Keratinocyte (primary cell): Measurements from ENCODE around the gene PRPF6. TPM values are rescaled to one million over a fixed set of nuclear protein-coding genes. Genes with fewer than 3 reads are reported as not detected.

Experiments used
- DNase-seq: peaks from one replicate; pipeline ENCODE4 v3.0.0-alpha.2; 2011; ENCODE audit warnings: low read depth, missing footprints, low spot score
- FAIRE-seq: peaks from 2 replicates; lab custom pipeline; 2011; peaks lifted over from hg19 to GRCh38; lab: Jason Lieb, UNC
- H2AFZ ChIP-seq: 2 replicates; pipeline ENCODE4 v1.6.0; 2012; ENCODE audit warnings: low read length, control low read depth, inconsistent platforms; ENCODE audit not compliant: control insufficient read depth
- H3K27ac ChIP-seq: 2 replicates; pipeline ENCODE4 v1.5.1; 2011; ENCODE audit warnings: low read length; ENCODE audit not compliant: control insufficient read depth, insufficient read depth
- H3K27me3 ChIP-seq: 3 replicates; pipeline ENCODE4 v1.6.0; 2011; ENCODE audit warnings: low read length; ENCODE audit not compliant: control insufficient read depth, insufficient read depth; ENCODE audit errors: extremely low read depth
- H3K36me3 ChIP-seq, 2 experiments: 2 replicates in 1 of 2; 3 replicates in 1 of 2; pipeline ENCODE4 v1.5.1; 2011; ENCODE audit warnings: low read length in 2 of 2, mild to moderate bottlenecking in 1 of 2; ENCODE audit not compliant: control insufficient read depth in 2 of 2, insufficient read depth in 2 of 2; ENCODE audit errors: extremely low read depth in 1 of 2
- H3K4me1 ChIP-seq: 3 replicates; pipeline ENCODE4 v1.5.1; 2011; ENCODE audit warnings: low read length; ENCODE audit not compliant: control insufficient read depth, insufficient read depth; ENCODE audit errors: extremely low read depth
- H3K4me2 ChIP-seq: 3 replicates; pipeline ENCODE4 v1.6.0; 2011; ENCODE audit warnings: low read depth, low read length; ENCODE audit not compliant: control insufficient read depth, insufficient read depth; ENCODE audit errors: extremely low read depth
- H3K4me3 ChIP-seq, 3 experiments: fragments of 200-600 bp in 1 of 3; sonication (generic) in 1 of 3; 2 replicates in 2 of 3; 3 replicates in 1 of 3; pipeline ENCODE4 v1.5.1; 2011 to 2016; ENCODE audit warnings: low read length in 3 of 3, mild to moderate bottlenecking in 3 of 3, control low read depth in 2 of 3, inconsistent platforms in 1 of 3, low read depth in 1 of 3, mixed read lengths in 1 of 3, mixed run types in 1 of 3, moderate library complexity in 1 of 3; ENCODE audit not compliant: control insufficient read depth in 2 of 3, insufficient read depth in 2 of 3; ENCODE audit errors: extremely low read depth in 1 of 3
- H3K79me2 ChIP-seq: 2 replicates; pipeline ENCODE4 v1.6.0; 2012; ENCODE audit warnings: low read length; ENCODE audit not compliant: control insufficient read depth, insufficient read depth
- H3K9ac ChIP-seq: 3 replicates; pipeline ENCODE4 v1.6.0; 2011; ENCODE audit warnings: low read length; ENCODE audit not compliant: control insufficient read depth, insufficient read depth; ENCODE audit errors: extremely low read depth
- H3K9me1 ChIP-seq: 3 replicates; pipeline ENCODE4 v1.6.0; 2011; ENCODE audit warnings: low read length; ENCODE audit not compliant: control insufficient read depth, insufficient read depth; ENCODE audit errors: extremely low read depth
- H3K9me3 ChIP-seq: 2 replicates; pipeline ENCODE4 v1.5.1; 2012; ENCODE audit warnings: low read depth, low read length; ENCODE audit not compliant: control insufficient read depth
- H4K20me1 ChIP-seq: 3 replicates; pipeline ENCODE4 v1.6.0; 2011; ENCODE audit warnings: low read length; ENCODE audit not compliant: control insufficient read depth, insufficient read depth; ENCODE audit errors: extremely low read depth
- EZH2 ChIP-seq: IDR thresholded peaks from one replicate; pipeline ENCODE4 v1.6.1; 2012; ENCODE audit warnings: inconsistent platforms, mild to moderate bottlenecking, low read length, moderate library complexity
- dilution Hi-C: fragments of 300-500 bp; cut with MboI; formaldehyde crosslinking; loops from one replicate; pipeline ENCODE4 v1.7.0; 2020; ENCODE audit warnings: low sequenced_read_pairs; ENCODE audit not compliant: extremely low pct_ligation_motif_present
- polyA plus RNA-seq, 5 experiments: library from polyadenylated mRNA; depleted of rRNA in 3 of 5; stranded (reverse) in 3 of 5; stranded (forward) in 1 of 5; unstranded in 1 of 5; fragments of >200 nt; gene quantifications; 1 replicate in 1 of 5; 2 replicates in 3 of 5; 3 replicates in 1 of 5; pipeline versions ENCODE4 v1.2.1 to v1.2.3, GENCODE V29; 2011 to 2012; ENCODE audit warnings: missing spikeins in 2 of 5, low read depth in 1 of 5, low replicate concordance in 1 of 5
- TF ChIP-seq, protein P1 (sequence below), 3 experiments: IDR thresholded peaks in 1 of 3; conservative IDR thresholded peaks in 1 of 3; optimal IDR thresholded peaks in 1 of 3; 2 replicates in 2 of 3; 3 replicates in 1 of 3; pipeline versions ENCODE3 to v1.5.1; 2011; ENCODE audit warnings: low read length in 3 of 3, mild to moderate bottlenecking in 3 of 3, moderate library complexity in 2 of 3, control low read depth in 1 of 3, inconsistent platforms in 1 of 3; ENCODE audit not compliant: insufficient read depth in 2 of 3; ENCODE audit errors: extremely low read depth in 1 of 3

PRPF6 gene
- polyA plus RNA-seq, 1 donor (not counting 4 experiments of a cell fraction or from before 2014, with no cell fraction given), result 30.5 TPM

DNA sequence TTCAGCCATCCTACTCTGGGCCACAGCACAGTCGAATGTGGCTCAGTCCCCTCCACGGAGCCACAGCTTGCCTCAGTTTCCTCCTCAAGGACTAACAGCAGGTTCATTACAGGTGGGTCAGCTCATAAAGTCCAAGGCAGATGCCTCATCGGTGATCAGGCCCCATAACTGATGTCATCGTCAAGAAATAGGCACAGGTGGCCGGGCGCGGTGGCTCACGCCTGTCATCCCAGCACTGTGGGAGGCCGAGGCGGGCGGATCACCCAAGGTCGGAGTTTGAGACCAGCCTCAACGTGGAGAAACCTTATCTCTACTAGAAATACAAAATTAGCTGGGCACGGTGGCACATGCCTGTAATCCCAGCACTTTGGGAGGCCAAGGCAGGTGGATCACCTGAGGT, 28.2 kb upstream of the PRPF6 start:
- H3K27ac ChIP-seq, result no peak overlapping the region
- H3K4me2 ChIP-seq, result no peak overlapping the region
- H3K27me3 ChIP-seq, result no peaks in the 10 kb centered on the region
- no peak overlapping the region for H2AFZ ChIP-seq
- H4K20me1 ChIP-seq, result peaks cover 46% of the 10 kb centered on the region
- peaks cover 70% of the 10 kb centered on the region for H3K79me2 ChIP-seq
- DNase-seq, result no peak
- no peak overlapping the region for H3K9ac ChIP-seq
- TF ChIP-seq EZH2, result no peak
- H3K36me3 ChIP-seq, result peaks cover 3 to 4% of the 10 kb centered on the region in 2 experiments
- peaks cover 8% of the 10 kb centered on the region for H3K9me1 ChIP-seq
- H3K4me3 ChIP-seq, result no peak overlapping the region
- no peak for FAIRE-seq
- no peaks in the 10 kb centered on the region for H3K9me3 ChIP-seq
- peaks cover 61% of the 10 kb centered on the region for H3K4me1 ChIP-seq
- dilution Hi-C loops, result no loop called here

- peaks cover 39% of the 10 kb centered on the region for H4K20me1 ChIP-seq
- no peak overlapping the region for H3K27ac ChIP-seq
- peaks cover 53% of the 10 kb centered on the region for H3K4me1 ChIP-seq
- no peaks in the 10 kb centered on the region for H3K27me3 ChIP-seq
- FAIRE-seq, result no peak
- no peak overlapping the region for H3K4me3 ChIP-seq
- peaks cover 3 to 7% of the 10 kb centered on the region in 2 experiments for H3K36me3 ChIP-seq
- no peak for TF ChIP-seq EZH2
- TF ChIP-seq, protein P1, sequence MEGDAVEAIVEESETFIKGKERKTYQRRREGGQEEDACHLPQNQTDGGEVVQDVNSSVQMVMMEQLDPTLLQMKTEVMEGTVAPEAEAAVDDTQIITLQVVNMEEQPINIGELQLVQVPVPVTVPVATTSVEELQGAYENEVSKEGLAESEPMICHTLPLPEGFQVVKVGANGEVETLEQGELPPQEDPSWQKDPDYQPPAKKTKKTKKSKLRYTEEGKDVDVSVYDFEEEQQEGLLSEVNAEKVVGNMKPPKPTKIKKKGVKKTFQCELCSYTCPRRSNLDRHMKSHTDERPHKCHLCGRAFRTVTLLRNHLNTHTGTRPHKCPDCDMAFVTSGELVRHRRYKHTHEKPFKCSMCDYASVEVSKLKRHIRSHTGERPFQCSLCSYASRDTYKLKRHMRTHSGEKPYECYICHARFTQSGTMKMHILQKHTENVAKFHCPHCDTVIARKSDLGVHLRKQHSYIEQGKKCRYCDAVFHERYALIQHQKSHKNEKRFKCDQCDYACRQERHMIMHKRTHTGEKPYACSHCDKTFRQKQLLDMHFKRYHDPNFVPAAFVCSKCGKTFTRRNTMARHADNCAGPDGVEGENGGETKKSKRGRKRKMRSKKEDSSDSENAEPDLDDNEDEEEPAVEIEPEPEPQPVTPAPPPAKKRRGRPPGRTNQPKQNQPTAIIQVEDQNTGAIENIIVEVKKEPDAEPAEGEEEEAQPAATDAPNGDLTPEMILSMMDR (optimal IDR thresholded peaks at IDR 0.05 in 1 of 3, IDR thresholded peaks at IDR 0.05 in 1 of 3, conservative IDR thresholded peaks at IDR 0.05 in 1 of 3; ENCODE audit: extremely low read depth in 1 of 3, insufficient read depth in 2 of 3, low read length in 3 of 3), result no peak
- no peak for DNase-seq
- H3K9ac ChIP-seq, result no peak overlapping the region
- no peaks in the 10 kb centered on the region for H3K9me3 ChIP-seq
- H3K9me1 ChIP-seq, result peaks cover 5% of the 10 kb centered on the region
- H3K4me2 ChIP-seq, result no peak overlapping the region
- dilution Hi-C loops, result no loop called here
- H3K79me2 ChIP-seq, result peaks cover 62% of the 10 kb centered on the region
- no peak overlapping the region for H2AFZ ChIP-seq
Observed at GRCh38 chr20:63953764-63954429, 27.0 kb upstream of the PRPF6 start.
